IPS DF 6.9 (cell line): Measurements from ENCODE around the gene MAPRE2.

Source experiments
- DNase-seq: peaks from one replicate; pipeline ENCODE4 v3.0.0-alpha.2; 2013; ENCODE audit warnings: low read depth, low spot score
- H3K27ac ChIP-seq: one replicate; pipeline ENCODE4 v1.5.1; 2013; ENCODE audit warnings: low read length, control low read depth
- H3K27me3 ChIP-seq: 2 replicates; pipeline ENCODE4 v1.6.1; 2013; ENCODE audit warnings: mild to moderate bottlenecking, low read length; ENCODE audit not compliant: control insufficient read depth, insufficient read depth
- H3K36me3 ChIP-seq: 2 replicates; pipeline ENCODE4 v1.6.1; 2013; ENCODE audit warnings: low read length; ENCODE audit not compliant: control insufficient read depth, insufficient read depth
- H3K4me1 ChIP-seq: 2 replicates; pipeline ENCODE4 v1.6.1; 2013; ENCODE audit warnings: low read length; ENCODE audit not compliant: control insufficient read depth, insufficient read depth
- H3K4me3 ChIP-seq: 2 replicates; pipeline ENCODE4 v1.5.1; 2013; ENCODE audit warnings: mild to moderate bottlenecking, low read length
- H3K9me3 ChIP-seq: 2 replicates; pipeline ENCODE4 v1.6.1; 2013; ENCODE audit warnings: low read length, inconsistent platforms; ENCODE audit not compliant: control insufficient read depth, insufficient read depth
- WGBS: extraction: QIAGEN DNeasy Blood & Tissue Kit; methylation state at CpG from one replicate; pipeline ENCODE4 v1.1.7; 2013; ENCODE audit warnings: mixed read lengths, missing lambda C conversion rate; ENCODE audit not compliant: insufficient read length, insufficient coverage; 5-methylcytosine and 5-hydroxymethylcytosine counted together

The MAPRE2 gene

DNA sequence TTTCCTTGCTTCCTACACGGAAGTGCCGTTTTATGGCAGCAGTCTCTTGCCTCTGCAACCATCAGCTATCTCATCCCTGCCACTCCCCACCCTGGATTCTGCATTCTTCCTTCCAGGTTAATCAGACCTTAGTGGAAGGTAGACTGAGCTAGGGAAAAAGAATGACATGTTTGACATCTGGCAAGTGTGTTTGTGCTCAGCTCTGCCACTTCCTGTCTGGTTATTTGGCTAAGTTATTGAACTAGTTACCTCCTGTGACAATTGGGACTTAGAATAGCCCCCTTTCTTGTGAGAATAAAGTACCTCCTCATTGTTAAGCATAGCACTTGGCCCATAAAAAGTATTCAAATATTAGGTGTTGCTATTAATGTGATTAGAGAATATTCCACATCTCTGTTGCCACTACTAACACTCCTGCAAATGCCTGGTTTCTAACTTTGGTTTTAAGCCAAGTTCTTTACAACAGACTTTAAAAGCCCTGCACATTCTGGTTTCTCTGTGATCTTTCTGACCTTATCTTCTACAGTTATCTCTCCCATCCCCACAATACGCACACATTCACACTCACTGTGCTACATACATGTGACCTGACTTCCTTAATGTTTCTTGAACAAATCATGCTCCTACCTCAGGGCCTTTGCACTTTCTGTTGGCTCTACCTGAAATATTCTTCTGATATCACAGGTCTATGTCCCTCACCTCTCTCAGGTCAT lies 10.8 kb upstream of the MAPRE2 start:
- no CpG with 5 or more reads among the region's 3 CpGs for WGBS
- no peak overlapping the region for H3K4me3 ChIP-seq
- H3K36me3 ChIP-seq: no peaks in the 10 kb centered on the region
- DNase-seq: no peak
- peaks cover 1% of the 10 kb centered on the region; the same call in 1 of the 2 replicates for H3K4me1 ChIP-seq
- H3K9me3 ChIP-seq: no peaks in the 10 kb centered on the region
- no peak overlapping the region for H3K27ac ChIP-seq
- no peaks in the 10 kb centered on the region for H3K27me3 ChIP-seq

DNA sequence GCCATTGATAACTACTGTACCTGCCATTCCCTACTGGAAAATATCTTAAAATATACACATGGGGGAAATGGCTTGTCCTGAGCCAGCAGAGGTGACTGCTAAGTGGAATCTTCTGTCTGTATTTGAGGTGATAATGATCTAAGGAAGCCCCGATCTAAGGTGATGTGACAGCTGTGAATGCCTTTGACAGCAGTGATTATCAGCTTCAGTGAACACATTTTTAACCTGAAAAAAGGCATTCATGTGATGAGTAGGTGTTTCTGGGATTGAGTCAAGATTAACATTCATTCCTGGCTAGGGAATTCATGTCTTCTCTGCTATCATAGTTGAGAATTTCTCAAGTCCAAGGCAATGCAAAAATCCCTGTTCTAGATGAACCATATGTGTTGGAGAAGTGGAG lies 9.1 kb upstream of the MAPRE2 start:
- no CpG with 5 or more reads among the region's 1 CpG for WGBS
- Histone ChIP-seq H3K27me3 (no peaks in the 10 kb centered on the region), H3K4me3 (no peak overlapping the region), H3K9me3 (no peaks in the 10 kb centered on the region), H3K4me1 (no peaks in the 10 kb centered on the region; the same call in 1 of the 2 replicates), H3K27ac (no peak overlapping the region), H3K36me3 (no peaks in the 10 kb centered on the region)
- no peak for DNase-seq

DNA sequence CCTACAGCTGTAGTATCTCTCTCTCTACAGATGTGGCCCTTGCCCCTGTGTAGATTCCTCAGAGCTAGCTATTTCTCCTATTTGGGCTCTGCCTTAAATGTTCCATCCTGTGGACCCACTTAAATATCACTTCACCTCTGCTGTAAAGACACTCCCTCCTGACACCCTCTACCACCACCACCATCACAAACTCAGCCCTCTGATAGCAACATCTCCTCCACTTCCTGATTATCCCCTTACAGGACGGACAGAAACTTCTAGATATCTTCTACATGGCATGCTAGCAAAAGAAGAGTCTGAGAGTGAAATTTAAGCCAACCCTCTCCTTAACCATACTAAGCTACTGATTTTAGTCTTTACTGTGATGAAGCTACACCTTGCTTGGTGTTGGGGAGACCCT lies 3.2 kb upstream of the MAPRE2 start:
- H3K27ac ChIP-seq: no peak overlapping the region
- H3K9me3 ChIP-seq: no peaks in the 10 kb centered on the region; the same call in 1 of the 2 replicates
- no peaks in the 10 kb centered on the region for H3K27me3 ChIP-seq
- no peak overlapping the region for H3K4me3 ChIP-seq
- no CpG with 5 or more reads among the region's 1 CpG for WGBS
- no peaks in the 10 kb centered on the region; the same call in 1 of the 2 replicates for H3K4me1 ChIP-seq
- DNase-seq: no peak
- H3K36me3 ChIP-seq: no peaks in the 10 kb centered on the region

DNA sequence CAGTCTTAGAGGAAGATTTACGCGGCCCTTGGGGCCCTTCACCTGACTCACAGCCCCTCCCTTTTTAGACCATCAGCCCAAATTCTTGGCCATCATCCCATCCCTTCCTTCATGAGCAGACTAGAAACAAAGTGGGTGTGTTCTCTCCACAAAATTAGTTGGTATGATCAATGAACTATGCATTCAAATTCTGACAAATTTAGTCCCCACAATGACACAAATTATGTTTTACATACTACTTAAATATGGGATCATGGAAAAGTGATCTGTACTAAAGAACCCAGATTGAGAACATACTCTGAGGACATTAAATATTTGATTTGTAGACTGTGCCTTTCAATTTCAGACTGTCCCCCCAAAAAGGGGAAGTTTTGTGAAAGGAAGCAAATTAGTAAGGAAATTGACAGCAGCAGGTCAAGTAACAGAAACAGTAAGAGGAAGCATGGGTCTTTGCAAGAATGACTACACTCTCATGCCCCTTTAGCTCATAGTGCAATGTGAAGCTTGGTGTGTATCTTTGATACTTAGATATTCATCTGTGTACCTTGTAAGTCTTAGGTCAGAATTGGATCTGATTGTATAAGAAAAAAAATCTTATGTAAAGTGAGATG lies 2.2 kb upstream of the MAPRE2 start:
- H3K27ac ChIP-seq: no peak overlapping the region
- no peak for DNase-seq
- no CpG with 5 or more reads among the region's 2 CpGs for WGBS
- H3K27me3 ChIP-seq: no peaks in the 10 kb centered on the region
- H3K4me3 ChIP-seq: no peak overlapping the region
- H3K9me3 ChIP-seq: no peaks in the 10 kb centered on the region; the same call in 1 of the 2 replicates
- H3K4me1 ChIP-seq: no peaks in the 10 kb centered on the region; the same call in 1 of the 2 replicates
- H3K36me3 ChIP-seq: no peaks in the 10 kb centered on the region

DNA sequence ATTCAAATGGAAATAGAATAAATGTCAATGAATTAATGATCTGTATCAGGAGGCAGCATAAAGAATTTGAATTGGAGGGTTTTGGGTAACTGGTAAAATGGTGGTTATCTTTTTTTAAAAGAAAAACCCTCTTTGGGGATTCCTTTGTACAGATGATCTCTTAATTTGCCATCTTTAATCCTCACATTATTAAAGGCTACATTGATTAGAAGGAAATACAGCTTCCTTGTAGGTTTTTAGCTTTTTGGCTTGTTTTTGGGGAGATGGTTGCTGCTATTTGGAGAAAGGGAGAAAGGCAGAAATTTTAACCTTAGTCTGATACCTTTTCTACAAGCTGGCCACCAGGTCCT lies 600 bp upstream of the MAPRE2 start:
- Histone ChIP-seq H3K27me3 (no peaks in the 10 kb centered on the region), H3K27ac (no peak overlapping the region)

DNA sequence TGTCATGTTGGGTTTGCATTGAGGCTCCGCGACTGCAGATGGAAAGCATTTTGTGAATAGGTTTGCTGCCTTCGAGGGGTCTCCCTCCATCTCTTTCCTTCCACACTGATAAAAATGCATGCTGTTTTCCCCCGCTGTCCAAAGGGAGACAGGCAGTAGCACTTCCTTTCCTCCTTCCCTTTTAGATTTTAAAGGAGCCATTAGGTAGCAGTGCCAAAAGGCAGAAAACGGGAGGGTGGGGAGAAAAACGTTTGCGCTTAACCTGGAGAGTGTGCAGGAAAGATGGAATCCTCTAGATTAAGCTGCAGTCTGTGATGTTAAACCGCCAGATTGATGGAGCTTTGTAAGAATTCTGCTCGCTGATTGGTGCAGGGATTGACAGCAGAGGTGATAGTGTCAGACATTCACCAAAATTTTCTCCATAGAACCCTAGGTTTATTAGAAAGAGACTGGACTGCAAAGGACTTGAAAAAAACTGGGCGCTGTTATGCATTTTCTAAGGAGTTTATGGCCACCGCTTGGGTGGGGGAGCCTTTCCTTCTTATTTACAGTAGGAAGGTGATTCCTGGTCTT lies 688 bp downstream of the MAPRE2 start:
- H3K4me3 ChIP-seq: peak overlapping the region; percentile 62; the same call in 1 of the 2 replicates
- no peaks in the 10 kb centered on the region; the same call in 1 of the 2 replicates for H3K9me3 ChIP-seq
- DNase-seq: no peak
- H3K27ac ChIP-seq: no peak overlapping the region
- H3K36me3 ChIP-seq: no peaks in the 10 kb centered on the region
- WGBS: no CpG with 5 or more reads among the region's 11 CpGs
- no peaks in the 10 kb centered on the region for H3K27me3 ChIP-seq
- H3K4me1 ChIP-seq: no peaks in the 10 kb centered on the region

More for the DNA sequence above, 600 bp upstream of the MAPRE2 start:
- Histone ChIP-seq H3K36me3 (no peaks in the 10 kb centered on the region), H3K4me1 (no peaks in the 10 kb centered on the region; the same call in 1 of the 2 replicates), H3K9me3 (no peaks in the 10 kb centered on the region; the same call in 1 of the 2 replicates), H3K4me3 (no peak overlapping the region; the same call in 1 of the 2 replicates)
- no peak for DNase-seq

DNA sequence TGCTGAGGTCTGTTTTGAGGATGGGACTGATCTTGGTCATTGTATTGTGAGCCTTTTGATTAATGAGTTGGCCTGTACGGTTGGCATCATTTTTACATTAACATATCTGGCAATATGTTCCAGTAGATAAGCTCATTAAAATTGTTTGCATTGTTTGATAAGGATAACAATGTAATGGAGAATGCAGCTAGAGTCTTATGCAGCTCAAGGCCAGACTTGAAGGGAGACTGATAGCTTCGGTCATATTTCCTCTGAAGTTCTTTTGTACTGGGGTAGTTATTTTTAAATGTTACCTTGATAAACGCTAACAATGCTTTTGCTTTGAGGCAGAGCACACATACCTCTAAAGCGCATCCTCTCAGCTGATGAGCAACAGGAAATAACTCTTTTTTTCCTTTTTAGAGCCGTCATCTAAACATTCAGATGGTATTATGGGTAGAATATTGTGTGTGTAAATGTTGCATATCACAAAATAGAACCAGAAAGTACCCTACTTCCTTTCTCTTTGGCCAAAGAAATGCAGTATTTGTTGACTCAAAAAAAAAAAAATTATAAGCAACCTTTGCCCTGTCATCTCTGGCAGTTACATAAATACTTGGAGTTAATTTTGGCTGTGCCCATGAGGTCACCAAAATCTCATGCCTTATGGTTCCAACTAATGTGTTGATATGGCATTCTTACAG lies 1.3 kb downstream of the MAPRE2 start:
- Histone ChIP-seq H3K4me3 (no peak overlapping the region), H3K9me3 (no peaks in the 10 kb centered on the region; the same call in 1 of the 2 replicates), H3K27me3 (no peaks in the 10 kb centered on the region), H3K27ac (no peak overlapping the region), H3K36me3 (no peaks in the 10 kb centered on the region), H3K4me1 (no peaks in the 10 kb centered on the region)
- WGBS: no CpG with 5 or more reads among the region's 5 CpGs
- DNase-seq: no peak

DNA sequence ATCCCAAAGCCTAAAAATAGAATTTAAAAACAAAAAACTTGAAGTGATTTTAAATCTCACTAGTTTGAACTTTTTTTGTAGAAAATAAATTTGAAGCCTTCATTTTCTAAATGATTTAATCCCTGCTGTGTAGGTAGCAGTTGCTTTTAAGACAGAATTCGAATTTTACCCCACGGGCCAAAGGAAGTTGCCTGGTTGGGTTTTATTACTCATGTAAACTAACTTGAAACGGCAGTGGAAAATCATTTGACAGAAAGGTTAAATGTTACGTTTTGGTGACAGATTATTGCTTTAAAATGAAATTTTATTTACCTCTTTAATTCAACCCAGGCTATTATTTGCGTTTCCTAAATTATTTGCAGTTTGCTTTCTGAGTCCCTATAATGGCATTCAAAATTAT lies 2.0 kb downstream of the MAPRE2 start:
- no peak overlapping the region for H3K27ac ChIP-seq
- H3K27me3 ChIP-seq: no peaks in the 10 kb centered on the region
- H3K4me1 ChIP-seq: no peaks in the 10 kb centered on the region
- no peak for DNase-seq
- no peaks in the 10 kb centered on the region for H3K36me3 ChIP-seq
- no peak overlapping the region for H3K4me3 ChIP-seq
- no CpG with 5 or more reads among the region's 5 CpGs for WGBS
- no peaks in the 10 kb centered on the region for H3K9me3 ChIP-seq

DNA sequence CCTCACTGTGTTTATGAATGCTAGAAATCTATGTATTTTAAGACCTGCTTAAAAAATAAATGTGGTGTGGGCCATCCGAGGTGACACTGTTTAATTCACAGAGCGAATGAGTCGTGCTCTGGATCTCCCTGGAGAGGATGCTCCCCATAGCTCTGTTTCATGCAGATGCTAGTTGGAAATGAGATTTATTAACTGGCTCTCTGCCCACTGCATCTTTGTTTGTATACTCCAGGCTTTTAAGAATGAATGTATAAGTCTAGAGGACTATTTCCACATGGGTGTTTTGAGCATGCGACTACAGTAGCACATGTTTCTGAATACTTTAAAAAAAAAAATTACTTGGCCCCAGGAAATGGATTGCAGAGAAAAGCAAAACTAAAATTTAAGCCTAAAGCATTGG lies 3.9 kb downstream of the MAPRE2 start:
- Histone ChIP-seq H3K4me3 (no peak overlapping the region), H3K4me1 (no peaks in the 10 kb centered on the region), H3K36me3 (no peaks in the 10 kb centered on the region), H3K9me3 (no peaks in the 10 kb centered on the region), H3K27me3 (no peaks in the 10 kb centered on the region), H3K27ac (no peak overlapping the region)
- WGBS: no CpG with 5 or more reads among the region's 4 CpGs
- DNase-seq: no peak

DNA sequence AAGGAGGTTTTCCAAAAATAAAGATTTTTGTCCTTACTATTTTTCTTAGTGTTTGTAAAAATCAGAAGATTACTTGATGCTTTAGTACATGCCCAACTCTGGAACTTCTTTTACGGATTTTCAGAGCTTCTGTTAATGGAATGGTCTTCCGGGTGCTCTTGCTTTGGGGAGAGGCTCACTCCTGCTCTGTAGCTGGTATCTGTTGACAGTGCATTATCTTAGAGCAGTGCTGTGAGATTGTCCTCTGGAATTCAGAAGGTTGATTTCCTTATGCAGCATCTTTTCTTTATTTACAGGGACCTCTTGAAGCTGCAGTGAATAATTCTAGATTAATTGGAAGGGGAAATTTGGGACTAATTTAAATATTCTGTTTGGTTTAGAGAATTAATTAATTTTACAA lies 4.6 kb downstream of the MAPRE2 start:
- Histone ChIP-seq H3K4me3 (no peak overlapping the region), H3K27ac (no peak overlapping the region), H3K9me3 (no peaks in the 10 kb centered on the region), H3K27me3 (no peaks in the 10 kb centered on the region), H3K4me1 (no peaks in the 10 kb centered on the region), H3K36me3 (no peaks in the 10 kb centered on the region)
- no peak for DNase-seq
- no CpG with 5 or more reads among the region's 2 CpGs for WGBS
